Vagina (tissue), 2 donors: ENCODE measurements around the gene SLC35D2. TPM values are rescaled to one million over a fixed set of nuclear protein-coding genes. Genes with fewer than 3 reads are reported as not detected.

Experiments used
- DNase-seq, 2 donors: peaks; one replicate each; pipeline ENCODE4 v3.0.0-alpha.2; 2017; ENCODE audit errors: extremely low spot score in 2 of 2
- H3K27ac ChIP-seq: fragments of 200-600 bp; sonication (generic); one replicate; pipeline ENCODE4 v1.5.1; 2019
- H3K27me3 ChIP-seq: fragments of 200-600 bp; sonication (generic); one replicate; pipeline ENCODE4 v1.5.1; 2019
- H3K36me3 ChIP-seq, 2 donors: fragments of 200-600 bp; sonication (generic); one replicate each; pipeline ENCODE4 v1.5.1; 2017 to 2019
- H3K4me1 ChIP-seq: fragments of 200-600 bp; sonication (generic); one replicate; pipeline ENCODE4 v1.5.1; 2019
- H3K4me3 ChIP-seq, 2 donors: fragments of 200-600 bp; sonication (generic); 1 replicate in 1 of 2; 2 replicates in 1 of 2; pipeline ENCODE4 v1.5.1; 2016 to 2019
- H3K9me3 ChIP-seq: fragments of 200-600 bp; sonication (generic); one replicate; pipeline ENCODE4 v1.5.1; 2019
- POLR2A ChIP-seq, 2 donors: fragments of 450-650 bp; IDR thresholded peaks; one replicate each; pipeline ENCODE4 v1.6.1; 2017; ENCODE audit warnings: antibody characterized with exemption in 2 of 2, mild to moderate bottlenecking in 2 of 2, moderate library complexity in 2 of 2
- POLR2AphosphoS5 ChIP-seq, 2 donors: sonication (generic); formaldehyde crosslinking; IDR thresholded peaks; one replicate each; pipeline ENCODE4 v1.9.0; 2017; ENCODE audit warnings: antibody characterized with exemption in 2 of 2, mild to moderate bottlenecking in 2 of 2, low read depth in 1 of 2; ENCODE audit not compliant: insufficient read depth in 1 of 2
- intact Hi-C: fragments of 100-400 bp; cut with DNase I; formaldehyde crosslinking; loops from one replicate; pipeline ENCODE4 v1.15.1; 2023
- total RNA-seq: library from RNA; depleted of rRNA; stranded (reverse); fragments of >200 nt; gene quantifications from one replicate; pipeline ENCODE4 v1.2.3, GENCODE V29; 2016
- TF ChIP-seq, protein P1 (sequence below), 3 experiments: fragments of 450-650 bp in 2 of 3; fragments of 200-600 bp in 1 of 3; sonication (generic) in 1 of 3; IDR thresholded peaks; one replicate each; pipeline ENCODE4 v1.5.1; 2017 to 2019; ENCODE audit warnings: antibody characterized with exemption in 3 of 3, mild to moderate bottlenecking in 2 of 3, moderate library complexity in 2 of 3

The SLC35D2 gene
- total RNA-seq, 1 donor from 2014 or later = 17.9 TPM

DNA sequence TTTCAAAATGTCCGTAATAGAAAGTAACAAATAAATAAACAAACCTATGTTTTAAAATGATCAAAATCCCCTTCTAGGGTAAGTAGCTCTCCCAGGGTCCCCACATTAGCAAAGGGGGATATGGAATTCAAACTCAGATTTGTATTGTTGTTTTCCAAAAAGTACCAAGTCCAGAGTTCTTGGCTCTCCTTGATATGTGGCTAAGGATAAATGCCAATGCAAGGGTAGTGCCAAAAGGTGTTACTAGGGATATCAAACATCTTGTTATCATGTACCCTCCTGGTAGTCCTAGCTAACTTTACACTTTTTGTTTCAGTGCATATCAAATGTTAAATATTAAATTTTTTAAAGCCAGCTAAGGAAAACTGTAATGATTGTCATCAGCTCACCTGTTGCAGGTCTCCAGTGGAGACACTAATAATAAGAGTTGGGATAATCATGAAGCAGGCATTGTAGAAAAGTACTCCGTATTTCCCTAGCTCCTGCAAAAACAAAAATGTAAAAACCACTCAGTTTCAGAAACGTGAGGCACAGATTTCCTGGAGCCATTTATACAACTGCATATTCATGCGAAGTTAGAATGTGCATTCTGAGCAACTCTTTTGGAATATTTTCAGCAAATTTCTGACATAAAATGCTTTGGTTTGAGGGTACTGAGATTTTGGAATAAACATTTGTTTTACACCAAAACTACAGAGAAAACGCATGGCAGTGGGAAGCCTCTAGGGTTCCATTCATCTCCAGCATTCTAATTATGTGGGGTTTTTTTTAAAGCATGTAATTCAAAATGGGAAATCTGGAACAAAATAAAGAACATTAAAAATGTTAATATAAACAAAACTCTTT, 39.8 kb downstream of the SLC35D2 start:
- TF ChIP-seq, protein P1, sequence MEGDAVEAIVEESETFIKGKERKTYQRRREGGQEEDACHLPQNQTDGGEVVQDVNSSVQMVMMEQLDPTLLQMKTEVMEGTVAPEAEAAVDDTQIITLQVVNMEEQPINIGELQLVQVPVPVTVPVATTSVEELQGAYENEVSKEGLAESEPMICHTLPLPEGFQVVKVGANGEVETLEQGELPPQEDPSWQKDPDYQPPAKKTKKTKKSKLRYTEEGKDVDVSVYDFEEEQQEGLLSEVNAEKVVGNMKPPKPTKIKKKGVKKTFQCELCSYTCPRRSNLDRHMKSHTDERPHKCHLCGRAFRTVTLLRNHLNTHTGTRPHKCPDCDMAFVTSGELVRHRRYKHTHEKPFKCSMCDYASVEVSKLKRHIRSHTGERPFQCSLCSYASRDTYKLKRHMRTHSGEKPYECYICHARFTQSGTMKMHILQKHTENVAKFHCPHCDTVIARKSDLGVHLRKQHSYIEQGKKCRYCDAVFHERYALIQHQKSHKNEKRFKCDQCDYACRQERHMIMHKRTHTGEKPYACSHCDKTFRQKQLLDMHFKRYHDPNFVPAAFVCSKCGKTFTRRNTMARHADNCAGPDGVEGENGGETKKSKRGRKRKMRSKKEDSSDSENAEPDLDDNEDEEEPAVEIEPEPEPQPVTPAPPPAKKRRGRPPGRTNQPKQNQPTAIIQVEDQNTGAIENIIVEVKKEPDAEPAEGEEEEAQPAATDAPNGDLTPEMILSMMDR (IDR thresholded peaks at IDR 0.05) = no peak
- TF ChIP-seq POLR2A (IDR thresholded peaks at IDR 0.05) (no peak), POLR2AphosphoS5 (IDR thresholded peaks at IDR 0.05; ENCODE audit: insufficient read depth in 1 of 2, low read depth in 1 of 2) (no peak)
- Histone ChIP-seq H3K4me3 (no peak overlapping the region), H3K36me3 (peaks cover 0 to 7% of the 10 kb centered on the region in 2 donors), H3K9me3 (no peaks in the 10 kb centered on the region), H3K27me3 (no peaks in the 10 kb centered on the region), H3K27ac (peak overlapping the region; percentile 48), H3K4me1 (peaks cover 30% of the 10 kb centered on the region)
- no peak for DNase-seq
- intact Hi-C loops = no loop called here

DNA sequence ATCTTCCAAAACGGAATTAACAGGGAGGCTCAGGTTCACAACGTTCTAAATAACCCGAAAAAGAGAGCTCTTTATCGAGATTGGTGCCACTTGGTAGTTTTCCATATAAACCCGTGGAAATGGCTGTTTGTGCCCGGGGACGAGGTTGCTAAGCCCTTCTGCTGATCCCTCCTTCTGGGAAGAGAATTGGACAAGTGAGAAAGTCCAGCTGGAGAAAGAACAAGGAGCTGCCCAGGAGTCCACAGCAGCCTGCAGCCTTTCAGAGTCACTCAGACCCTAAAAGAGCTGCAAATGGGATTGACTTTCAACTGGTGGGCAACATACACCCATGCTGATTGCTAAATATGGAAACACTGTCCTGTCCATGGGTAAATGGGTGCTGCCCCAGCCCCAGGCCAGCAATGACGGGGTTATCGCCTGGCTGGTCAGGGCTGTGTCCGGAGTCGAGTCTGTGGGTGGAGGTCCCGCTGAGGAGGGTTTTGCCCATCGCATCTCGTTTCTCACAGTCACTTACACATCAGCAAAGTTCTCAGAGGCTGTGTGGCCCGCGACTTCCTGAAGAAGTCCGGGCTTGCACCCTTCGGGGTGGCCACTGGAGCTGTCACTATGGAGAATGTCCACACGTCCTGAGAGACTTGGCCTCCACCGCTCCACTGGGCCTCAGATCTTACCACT, 40.8 kb downstream of the SLC35D2 start:
- Histone ChIP-seq H3K36me3 (no peaks in the 10 kb centered on the region), H3K4me3 (no peak overlapping the region), H3K4me1 (peaks cover 30% of the 10 kb centered on the region), H3K27me3 (no peaks in the 10 kb centered on the region), H3K9me3 (no peaks in the 10 kb centered on the region), H3K27ac (peak overlapping the region; percentile 48)
- no peak for DNase-seq
- intact Hi-C loops = no loop called here
- no peak for TF ChIP-seq POLR2A (IDR thresholded peaks at IDR 0.05)
- TF ChIP-seq, protein P1 (IDR thresholded peaks at IDR 0.05) = no peak
- no peak for TF ChIP-seq POLR2AphosphoS5 (IDR thresholded peaks at IDR 0.05; ENCODE audit: insufficient read depth in 1 of 2, low read depth in 1 of 2)

DNA sequence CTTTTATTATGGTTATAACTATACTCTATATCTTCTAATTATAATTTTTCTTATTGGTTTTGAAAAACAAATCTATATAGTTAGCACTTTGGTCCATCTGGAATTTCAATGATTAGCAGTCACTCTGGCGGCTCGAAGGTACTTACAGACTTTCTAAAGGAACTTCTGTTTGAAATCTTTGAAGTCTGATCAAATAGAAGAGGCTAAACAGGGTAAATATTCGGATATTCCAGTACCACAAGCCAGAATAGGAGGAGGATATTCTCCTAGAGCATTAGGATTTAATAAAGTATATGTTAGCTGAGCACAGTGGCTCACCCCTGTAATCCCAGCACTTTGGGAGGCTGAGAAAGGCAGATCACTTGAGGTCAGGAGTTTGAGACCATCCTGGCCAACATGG, 42.8 kb downstream of the SLC35D2 start:
- no peak overlapping the region for H3K27ac ChIP-seq
- intact Hi-C loops = no loop called here
- H3K9me3 ChIP-seq = no peaks in the 10 kb centered on the region
- no peaks in the 10 kb centered on the region for H3K36me3 ChIP-seq
- DNase-seq = no peak
- no peak for TF ChIP-seq POLR2A (IDR thresholded peaks at IDR 0.05)
- TF ChIP-seq, protein P1 (IDR thresholded peaks at IDR 0.05) = no peak
- TF ChIP-seq POLR2AphosphoS5 (IDR thresholded peaks at IDR 0.05; ENCODE audit: insufficient read depth in 1 of 2, low read depth in 1 of 2) = no peak
- H3K27me3 ChIP-seq = no peaks in the 10 kb centered on the region
- no peak overlapping the region for H3K4me3 ChIP-seq
- peaks cover 30% of the 10 kb centered on the region for H3K4me1 ChIP-seq

DNA sequence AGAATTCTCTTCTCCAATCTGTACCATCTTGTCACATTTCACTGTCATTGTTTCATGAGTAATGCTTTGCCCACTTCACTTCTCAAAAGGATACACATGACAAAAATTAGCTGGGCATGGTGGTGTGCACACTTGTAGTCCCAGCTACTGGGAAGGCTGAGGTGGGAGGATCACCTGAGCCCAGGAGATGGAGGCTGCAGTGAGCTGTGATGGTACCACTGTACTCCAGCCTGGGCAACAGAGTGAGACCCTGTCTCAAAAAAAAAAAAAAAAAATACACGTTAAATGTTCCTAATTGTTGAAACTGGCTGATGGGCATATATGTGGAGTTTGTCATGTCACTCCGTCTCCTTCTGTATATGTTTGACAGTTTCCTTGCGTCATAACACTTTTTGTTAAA, 45.2 kb downstream of the SLC35D2 start:
- Histone ChIP-seq H3K4me3 (no peak overlapping the region), H3K27me3 (no peaks in the 10 kb centered on the region), H3K4me1 (peaks cover 20% of the 10 kb centered on the region), H3K27ac (no peak overlapping the region), H3K36me3 (no peaks in the 10 kb centered on the region), H3K9me3 (no peaks in the 10 kb centered on the region)
- intact Hi-C loops = no loop called here
- no peak for DNase-seq
- no peak for TF ChIP-seq POLR2A (IDR thresholded peaks at IDR 0.05)
- TF ChIP-seq, protein P1 (IDR thresholded peaks at IDR 0.05) = no peak
- no peak for TF ChIP-seq POLR2AphosphoS5 (IDR thresholded peaks at IDR 0.05; ENCODE audit: insufficient read depth in 1 of 2, low read depth in 1 of 2)

DNA sequence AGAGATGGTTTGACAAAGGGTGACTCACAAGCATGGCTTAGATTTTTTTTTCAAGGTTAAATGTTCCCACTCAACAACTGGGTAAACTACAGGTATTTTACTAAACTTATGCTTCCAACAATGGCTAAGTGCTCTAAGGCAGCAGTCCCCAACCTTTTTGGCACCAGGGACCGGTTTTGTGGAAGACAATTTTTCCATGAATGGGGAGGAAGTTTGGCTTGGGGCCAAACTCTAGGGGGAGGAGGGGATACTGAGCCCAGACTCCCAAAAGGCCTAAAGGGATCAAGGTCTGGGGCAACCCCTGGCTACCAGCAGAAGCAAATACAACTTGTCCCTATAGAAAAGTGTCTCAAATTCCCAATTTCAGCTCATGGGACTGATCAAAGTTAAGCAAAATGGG, 49.6 kb downstream of the SLC35D2 start:
- Histone ChIP-seq H3K4me3 (no peak overlapping the region), H3K9me3 (no peaks in the 10 kb centered on the region), H3K4me1 (peaks cover under 1% of the 10 kb centered on the region), H3K27ac (no peak overlapping the region), H3K27me3 (no peaks in the 10 kb centered on the region), H3K36me3 (no peaks in the 10 kb centered on the region)
- TF ChIP-seq, protein P1 (IDR thresholded peaks at IDR 0.05) = no peak
- TF ChIP-seq POLR2AphosphoS5 (IDR thresholded peaks at IDR 0.05; ENCODE audit: insufficient read depth in 1 of 2, low read depth in 1 of 2) = no peak
- no peak for TF ChIP-seq POLR2A (IDR thresholded peaks at IDR 0.05)
- no peak for DNase-seq
- intact Hi-C loops = no loop called here
